ENCODE results near the gene KRT6B.
"Not testable (repeated sequence)": the region's sequence is repeated elsewhere in the genome, so short reads cannot be mapped to it uniquely, and the experiment has no call there.

The KRT6B gene

DNA sequence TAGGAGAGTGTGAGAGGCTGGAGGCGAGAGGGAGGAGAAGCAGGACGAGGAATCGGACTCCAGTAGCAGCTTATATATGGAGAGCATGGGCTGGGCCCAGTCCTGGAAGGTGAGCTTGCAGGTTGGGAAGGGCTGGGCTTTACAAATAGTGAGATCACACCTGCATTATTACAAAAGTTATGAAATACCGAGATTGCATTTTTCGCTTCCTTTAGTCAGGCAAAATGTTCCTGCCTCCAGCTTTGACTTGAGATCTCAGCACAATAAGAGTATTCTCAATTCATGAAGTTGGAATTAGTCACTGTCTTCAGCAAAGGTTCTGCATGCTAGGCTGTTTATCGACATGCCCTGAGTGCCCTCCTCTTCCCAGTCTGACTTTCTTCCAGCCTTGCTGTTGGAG, at the start of gene KRT6B:
Gene KRT6B (minus strand): TSS at position 46 of the 400 bp plus-strand sequence. CDS start 68 bp downstream, outside the sequence.
- no peak for ATAC-seq

DNA sequence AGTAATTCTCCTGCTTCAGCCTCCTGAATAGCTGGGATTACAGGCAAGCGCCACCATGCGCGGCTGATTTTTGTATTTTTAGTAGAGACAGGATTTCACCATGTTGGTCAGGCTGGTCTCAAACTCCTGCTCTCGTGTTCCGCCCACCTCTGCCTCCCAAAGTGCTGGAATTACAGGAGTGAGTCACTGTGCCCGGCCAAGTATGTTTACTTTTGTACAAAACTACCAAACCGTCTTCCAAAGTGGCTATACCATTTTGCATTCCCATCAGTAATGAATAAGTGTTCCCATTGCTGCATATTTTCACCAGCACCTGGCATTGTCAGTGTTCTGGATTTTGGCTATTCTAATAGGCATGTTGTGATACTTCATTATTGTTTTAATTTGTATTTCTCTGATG, 49.5 kb upstream of the KRT6B start:
- ATAC-seq, result no peak

DNA sequence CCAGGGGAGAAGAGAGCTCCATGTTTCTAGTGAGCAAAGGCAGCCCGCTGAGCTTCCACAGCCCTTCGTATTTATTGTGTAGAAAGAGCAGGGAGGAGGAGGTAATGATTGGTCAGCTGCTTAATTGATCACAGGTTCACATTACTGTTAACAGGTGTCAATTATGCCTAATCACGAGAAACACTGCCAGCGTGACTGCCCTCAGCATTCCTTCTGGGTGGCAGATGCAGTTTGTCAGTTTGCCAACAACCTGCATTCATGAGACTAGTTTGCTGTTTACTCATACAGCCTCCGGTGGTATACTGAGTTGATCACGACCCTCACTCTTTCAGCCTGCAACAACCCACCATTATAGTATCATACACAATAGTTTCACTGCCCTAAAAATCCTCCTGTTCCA, 48.6 kb upstream of the KRT6B start:
- not testable (repeated sequence) for ATAC-seq

DNA sequence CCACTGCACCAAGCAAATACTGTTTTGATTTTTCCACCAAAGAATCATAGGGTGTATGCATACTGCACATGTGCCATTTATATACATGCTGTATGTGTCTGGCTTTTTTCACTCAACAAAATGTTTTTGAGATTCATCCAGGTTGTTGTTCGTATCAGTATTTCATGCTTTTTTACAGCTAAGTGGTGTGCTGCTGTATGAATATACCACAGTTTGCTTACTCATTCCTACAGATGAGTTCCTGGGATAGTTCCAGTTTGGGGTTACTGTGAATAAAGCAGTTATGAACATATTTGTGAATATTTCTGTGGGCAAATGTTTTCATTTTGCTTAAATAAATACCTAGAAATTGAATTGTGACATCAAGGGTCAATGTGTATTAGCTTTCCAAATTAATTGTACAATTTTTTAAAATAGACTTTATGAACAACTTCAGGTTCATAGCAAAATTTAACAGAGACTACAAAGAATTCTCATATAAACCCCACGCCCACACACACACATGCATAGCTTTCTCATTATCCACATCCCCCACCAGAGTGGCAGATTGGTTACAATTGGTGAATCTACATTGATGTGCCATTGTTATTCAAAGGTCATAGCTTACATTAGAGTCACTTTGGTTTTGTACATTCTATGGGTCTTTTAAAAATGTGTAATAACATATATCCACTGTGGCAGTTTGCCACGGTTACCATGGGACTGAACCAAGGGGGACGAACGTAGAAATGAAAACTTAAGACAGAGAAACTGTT, 48.0 kb upstream of the KRT6B start:
- no peak for ATAC-seq

DNA sequence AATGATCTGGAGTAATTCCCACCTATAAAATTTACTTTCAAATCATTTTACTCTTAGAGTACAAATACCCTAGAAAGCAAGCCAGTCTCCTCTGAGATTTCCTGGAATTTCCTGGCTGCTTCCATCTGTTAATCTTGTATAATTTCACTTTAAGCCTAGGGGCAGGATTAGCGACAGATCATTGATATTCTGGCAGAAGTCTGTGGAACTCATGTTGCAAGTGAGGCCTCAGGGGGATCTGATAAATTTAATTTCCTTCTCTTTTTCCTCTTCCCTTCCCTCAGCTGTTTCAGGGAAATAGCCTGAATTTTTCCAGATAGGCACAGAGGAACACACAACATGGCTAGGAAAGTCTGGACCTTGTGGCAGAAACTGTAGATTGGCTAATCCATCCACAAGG, 47.0 kb upstream of the KRT6B start:
- no peak for ATAC-seq

DNA sequence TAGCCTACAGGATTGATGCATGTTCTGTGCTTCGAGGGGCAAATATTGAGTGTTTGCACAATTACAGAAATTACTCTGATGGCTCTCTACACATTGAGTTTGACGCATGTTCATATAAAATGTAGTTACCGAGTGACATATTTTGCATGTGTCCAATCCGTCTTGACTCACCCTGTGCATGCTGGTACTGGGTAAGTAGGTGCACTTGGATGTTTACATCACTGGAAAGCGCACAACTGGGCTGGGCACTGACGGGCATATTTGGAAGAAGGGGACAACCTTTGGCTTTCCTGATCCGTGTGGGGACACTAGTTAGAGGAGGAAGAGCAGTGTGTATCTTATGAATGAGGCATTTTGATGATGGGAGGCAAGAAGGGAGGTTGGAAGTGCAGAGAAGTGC, 46.0 kb upstream of the KRT6B start:
- ATAC-seq, result no peak

DNA sequence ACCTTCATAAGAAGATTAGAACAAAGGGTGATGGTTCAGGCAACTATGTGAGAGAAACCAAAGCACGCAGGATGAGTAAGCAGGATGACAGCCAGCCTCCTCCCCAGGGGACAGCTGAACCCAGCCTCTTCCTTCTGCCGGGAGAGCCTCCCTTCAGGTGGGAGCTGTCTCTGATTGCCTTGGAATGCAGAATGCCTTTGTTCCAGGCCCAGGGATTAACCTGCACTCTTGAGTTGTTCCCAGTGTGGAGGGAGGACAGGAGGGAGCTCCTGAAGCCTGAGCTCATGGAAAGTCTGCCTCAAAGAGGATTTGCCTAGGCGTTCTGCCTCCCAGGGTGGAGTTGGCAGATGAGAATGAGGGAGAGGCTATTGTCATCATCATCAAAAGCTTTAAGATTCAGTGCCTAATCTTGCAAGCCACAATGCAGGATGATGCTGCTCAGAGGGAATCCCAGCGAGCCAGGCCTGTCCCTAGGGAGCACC, 44.7 kb upstream of the KRT6B start:
- no peak for ATAC-seq

DNA sequence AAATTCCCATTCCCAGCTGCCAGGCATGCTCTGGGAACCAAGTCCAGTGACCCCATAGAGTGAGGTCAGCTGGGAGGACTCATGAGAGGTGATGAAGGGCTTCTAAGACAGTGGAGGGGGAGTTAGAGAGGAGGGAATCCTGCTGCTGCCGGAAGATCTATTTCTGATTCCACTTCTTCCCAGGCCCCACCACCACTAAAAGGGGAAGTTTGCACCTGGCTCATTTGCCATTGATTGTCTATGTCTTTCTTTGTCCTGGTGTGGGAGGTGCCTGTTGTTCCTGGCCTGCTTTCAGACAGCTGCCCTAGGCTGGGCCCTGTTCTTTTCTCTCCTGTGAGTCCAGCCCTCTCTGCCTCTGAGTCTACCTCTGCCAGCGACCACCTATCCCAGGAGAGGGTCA, 44.1 kb upstream of the KRT6B start:
- no peak for ATAC-seq

DNA sequence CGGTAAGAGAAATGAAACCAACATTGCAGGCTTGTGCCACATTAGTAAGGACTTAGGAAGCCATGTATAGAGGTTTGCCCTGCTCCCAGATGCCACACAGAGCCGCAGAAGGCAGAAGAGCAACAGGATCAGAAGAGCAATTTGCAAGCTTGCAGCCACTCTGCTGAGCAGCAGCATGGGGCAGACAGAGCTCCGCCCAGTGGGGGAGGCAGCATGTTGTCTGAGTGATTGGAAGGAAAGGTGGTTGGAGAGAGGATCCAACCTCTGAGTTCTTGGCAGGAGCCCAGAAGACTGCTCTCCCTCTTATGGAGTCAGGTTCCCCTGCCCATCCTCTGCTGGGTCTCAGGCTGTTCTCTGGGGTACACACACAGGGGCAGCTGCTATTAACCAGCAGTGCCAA, 43.4 kb upstream of the KRT6B start:
- no peak for ATAC-seq

DNA sequence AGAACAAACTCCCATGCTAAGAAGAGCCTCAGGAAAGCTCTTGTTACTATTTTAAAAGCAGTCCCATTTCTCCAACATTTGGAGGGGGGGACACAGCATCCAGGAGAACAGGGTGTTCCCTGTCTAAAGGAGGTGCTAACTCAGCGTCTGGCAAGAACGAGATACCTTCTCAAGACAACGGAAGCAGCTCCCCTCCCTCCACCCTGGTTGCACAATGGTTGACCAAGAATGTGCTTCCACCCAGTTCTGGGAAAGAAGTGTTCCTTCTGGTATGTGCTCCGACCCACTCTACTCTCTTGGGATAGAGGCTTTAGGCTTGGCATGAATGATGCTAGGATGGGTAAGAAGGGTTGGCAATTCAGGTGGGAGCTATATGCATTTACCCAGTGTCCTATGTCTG, 42.6 kb upstream of the KRT6B start:
- no peak for ATAC-seq

DNA sequence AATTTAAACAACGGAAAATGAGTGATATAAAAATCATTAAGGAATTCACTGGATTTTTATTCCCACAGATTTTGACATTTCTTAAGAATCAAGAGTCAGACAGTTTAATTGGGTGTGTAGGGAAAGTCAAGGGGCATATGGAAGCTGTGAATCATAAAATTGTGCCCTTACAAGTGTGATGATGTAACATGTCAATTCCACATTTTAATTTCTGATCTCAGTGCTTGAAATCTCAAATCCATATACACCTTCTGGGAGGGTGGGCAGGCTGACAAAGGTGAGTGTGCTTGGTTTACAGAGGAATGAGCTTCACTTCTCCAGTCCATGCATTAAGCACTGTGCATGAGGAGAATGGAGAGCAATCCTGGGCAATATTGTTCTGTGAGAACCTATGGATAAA, 42.2 kb upstream of the KRT6B start:
- no peak for ATAC-seq

DNA sequence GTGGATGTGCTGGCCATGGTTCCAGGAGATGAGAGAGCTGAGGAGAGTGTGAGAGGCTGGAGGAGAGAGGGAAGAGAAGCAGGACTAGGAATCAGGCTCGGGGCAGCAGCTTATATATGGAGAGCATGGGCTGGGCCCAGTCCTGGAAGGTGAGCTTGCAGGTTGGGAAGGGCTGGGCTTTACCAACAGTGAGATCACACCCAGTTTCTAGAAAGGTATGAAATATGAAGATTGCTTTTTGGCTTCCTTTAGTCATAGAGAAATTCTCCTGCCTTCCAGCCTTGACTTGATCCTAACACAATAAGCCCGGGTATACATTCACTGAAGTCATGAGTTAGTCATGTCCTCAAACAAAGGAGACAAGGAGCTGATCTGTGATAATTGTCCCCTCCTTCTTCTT, 41.2 kb upstream of the KRT6B start, which contains the start of gene KRT6A:
Gene KRT6A (minus strand): TSS at position 86 of the 400 bp plus-strand sequence. CDS start 69 bp downstream, at position 17.
- ATAC-seq, result no peak

DNA sequence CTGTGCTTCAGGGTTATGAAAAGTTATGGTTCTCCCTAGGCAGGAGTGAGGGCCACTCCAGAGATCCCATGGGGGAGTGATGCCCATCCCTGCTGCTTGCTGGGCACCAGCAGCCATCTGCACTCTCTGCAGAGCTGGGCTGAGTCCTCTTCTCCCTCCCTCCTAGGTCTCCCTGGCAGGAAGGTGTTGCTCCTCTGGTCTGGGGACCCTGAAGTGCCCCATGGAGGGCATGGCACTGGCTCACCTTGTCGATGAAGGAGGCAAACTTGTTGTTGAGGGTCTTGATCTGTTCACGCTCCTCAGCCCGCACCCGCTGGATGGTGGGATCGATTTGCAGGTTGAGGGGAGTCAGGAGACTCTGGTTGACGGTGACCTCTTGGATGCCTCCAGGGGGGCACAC, 40.5 kb upstream of the KRT6B start:
- not testable (repeated sequence) for ATAC-seq

DNA sequence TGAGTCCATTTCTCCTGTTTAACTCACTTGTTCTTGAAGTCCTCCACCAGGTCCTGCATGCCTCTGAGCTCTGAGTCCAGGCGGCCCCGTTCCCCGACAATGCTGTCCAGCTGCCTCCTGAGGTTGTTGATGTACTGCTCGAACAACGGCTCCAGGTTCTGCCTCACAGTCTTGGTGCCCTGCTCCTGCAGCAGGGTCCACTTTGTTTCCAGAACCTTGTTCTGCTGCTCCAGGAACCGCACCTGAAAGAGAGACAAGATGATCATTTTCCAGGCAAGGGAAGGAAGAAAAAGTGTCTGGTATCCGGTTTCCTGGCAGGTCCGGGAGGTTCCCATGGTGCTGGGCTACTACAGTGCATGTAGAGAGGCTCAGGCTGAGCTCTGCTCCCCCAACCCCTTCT, 39.5 kb upstream of the KRT6B start:
- ATAC-seq, result not testable (repeated sequence)

DNA sequence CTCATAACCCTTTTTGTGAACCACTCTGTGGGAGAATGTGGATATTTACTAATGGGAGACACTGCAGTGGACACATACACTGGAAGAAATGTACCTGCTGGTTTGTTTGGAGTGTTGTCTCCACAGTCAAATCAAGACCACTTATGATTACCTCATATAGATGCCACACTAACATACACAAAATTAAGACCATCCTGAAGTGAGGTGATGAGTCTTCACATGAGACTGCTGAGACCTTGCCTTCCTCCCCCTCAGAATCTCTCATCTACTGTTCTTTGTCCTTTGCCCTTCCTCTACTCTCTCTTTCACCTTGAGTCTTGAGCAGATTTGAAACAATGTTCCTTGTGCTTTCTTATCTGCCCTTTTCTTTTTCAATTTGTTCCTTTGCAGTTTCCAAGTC, 36.8 kb upstream of the KRT6B start:
- no peak for ATAC-seq

DNA sequence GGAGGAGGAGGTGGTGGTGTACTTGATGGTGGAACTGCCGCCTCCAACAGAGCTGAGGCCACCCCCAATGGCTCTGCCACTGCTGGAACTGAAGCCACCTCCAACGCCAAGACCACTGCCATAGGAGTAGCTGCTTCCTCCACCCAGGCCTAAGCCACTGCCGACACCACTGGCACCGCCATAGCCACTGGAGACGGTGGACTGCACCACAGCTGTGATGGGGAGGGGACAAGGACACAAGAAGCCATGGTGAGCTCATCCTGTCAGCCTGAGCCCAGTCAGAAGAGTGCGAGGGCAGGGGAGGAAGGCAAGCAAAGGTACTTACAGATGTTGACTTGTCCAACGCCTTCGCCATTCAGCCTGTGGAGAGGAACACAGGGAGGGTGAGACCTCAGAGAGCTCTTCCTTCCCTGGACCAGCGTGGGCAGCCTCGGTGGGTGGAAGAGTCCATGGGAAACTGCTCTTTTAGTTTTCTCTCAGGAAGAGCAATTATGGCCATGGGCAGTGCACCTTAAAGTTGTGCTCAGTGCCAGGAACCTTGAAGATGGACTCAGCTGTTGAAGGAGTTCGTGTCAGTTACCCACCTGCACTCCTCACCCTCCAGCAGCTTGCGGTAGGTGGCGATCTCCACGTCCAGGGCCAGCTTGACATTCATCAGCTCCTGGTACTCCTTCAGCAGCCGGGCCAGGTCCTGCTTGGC, 35.9 kb upstream of the KRT6B start:
- ATAC-seq, result not testable (repeated sequence)

DNA sequence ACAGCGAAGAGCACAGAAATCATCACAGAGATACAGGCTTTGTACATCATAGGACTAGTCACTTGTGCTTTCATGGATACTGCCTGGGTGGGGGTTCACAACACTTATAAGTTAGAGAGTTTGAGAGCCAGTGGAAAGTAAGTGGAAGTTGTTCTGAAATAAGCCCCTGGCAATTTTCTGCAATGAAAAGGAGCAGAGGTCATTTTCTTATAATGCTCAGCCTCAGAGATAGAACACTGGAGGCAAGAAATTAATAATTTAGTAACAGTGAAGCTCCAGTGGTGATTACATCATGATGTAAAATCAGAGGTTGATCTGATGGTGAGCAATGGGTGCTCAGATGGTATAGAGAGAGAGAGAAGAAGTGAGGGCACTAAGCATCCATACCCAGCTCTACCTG, 35.3 kb upstream of the KRT6B start:
- no peak for ATAC-seq

DNA sequence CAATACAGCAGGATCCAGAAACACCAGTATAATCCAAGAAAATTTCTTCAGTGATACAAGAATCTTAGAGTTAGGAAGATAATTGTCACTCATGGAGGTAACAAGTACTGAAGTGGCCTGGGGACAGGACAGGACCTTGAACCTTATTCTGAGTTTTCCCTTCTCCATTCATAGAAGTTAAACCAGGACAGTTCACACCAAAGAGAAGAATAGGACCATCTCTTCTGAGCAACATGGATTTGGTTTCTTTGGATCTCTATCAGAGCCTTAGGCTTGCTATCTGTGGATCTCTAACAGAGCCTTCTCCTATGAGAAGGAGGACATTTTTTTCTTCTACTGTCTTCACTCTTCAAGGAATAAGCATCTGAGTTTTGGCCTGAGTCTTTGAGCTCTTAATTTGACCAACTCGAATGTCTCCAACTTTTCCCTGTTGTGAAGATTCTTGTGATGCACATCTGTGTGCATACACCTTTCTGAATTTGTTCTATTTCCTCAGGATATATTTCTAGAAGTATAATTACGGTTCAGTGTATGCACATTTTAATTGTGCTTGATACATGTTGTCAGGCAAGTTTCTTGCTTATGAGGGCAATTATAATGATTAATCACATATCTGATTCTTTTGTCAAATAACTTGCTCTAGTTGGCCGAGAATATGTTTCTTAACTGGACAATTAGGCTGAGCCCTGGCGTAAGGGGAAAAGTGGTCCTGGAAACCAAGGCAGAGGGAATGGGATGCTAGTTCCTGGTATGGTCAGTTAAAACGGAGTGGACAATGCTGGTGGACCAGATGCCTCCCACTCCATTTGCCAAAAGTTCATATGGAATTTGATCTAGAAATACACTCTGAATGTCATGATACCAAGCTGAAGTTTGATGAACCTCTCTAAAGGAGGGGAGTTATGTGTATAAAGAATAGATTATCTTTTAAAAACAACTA, 34.5 kb upstream of the KRT6B start:
- ATAC-seq, result no peak

DNA sequence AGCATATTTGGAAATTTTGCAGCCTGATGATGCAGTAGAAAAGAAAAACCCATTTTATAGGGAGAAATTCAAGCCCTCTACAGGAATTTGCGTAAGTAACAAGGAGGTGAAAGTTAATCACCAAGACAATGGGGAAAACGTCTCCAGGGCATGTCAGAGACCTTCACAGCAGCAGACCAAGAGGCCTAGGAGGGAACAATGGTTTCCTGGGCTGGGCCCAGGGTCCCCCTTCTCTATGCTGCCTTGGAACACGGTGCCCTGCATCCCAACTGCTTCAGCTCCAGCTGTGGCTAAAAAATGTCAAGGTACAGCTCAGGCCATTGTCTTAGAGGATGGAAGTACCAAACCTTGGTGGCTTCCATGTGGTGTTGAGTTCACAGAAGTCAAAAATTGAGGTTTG, 28.1 kb upstream of the KRT6B start:
- no peak for ATAC-seq

DNA sequence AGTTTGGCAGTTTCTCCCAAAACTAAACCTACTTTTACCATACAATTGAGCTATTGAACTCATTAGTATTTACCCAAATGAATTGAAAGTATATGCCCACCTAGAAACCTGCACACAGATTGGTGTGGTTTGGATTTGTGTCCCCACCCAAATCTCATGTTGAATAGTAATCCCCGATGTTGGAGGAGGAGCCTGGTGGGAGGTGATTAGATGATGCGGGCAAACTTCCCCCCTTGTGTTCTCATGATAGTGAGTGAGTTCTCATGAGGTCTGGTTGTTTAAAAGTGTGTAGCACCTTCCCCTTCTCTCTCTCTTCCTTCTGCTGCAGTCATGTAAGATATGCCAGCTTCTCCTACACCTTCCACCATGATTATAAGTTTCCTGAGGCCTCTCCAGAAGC, 25.7 kb upstream of the KRT6B start:
- ATAC-seq, result no peak

DNA sequence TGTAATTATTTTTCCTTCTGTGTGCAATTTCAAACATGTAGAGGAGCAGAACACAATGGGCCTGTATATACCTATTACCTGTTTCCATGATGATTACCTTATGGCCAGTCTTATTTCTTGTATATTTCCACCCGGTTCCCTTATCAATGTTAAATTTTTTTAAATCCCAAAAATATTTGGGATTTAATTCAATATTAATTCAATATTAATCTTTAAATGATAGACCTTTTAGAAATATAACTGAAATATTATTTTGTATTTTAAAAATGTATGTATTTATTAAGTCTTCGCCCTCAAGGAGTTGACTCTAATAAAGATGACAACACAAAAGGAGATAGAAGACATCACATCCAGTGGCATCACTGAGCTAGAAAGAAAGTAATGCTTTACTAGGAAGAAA, 22.3 kb upstream of the KRT6B start:
- ATAC-seq, result no peak

DNA sequence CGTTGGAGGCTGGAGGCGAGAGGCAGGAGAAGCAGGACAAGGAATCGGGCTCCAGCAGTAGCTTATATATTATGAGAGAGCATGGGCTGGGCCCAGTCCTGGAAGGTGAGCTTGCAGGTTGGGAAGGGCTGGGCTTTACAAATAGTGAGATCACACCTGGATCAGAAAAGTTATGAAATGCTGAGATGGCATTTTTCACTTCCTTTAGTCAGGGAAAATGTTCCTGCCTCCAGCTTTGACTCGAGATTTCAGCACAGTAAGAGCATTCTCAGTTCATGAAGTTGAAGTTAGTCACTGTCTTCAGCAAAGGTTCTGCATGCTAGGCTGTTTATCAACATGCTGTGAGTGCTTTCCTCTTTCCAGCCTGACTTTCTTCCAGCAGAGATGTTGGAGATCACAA, 21.8 kb upstream of the KRT6B start, which contains the start of gene KRT6C:
Gene KRT6C (minus strand): TSS at position 38 of the 400 bp plus-strand sequence. CDS start 68 bp downstream, outside the sequence.
- no peak for ATAC-seq

DNA sequence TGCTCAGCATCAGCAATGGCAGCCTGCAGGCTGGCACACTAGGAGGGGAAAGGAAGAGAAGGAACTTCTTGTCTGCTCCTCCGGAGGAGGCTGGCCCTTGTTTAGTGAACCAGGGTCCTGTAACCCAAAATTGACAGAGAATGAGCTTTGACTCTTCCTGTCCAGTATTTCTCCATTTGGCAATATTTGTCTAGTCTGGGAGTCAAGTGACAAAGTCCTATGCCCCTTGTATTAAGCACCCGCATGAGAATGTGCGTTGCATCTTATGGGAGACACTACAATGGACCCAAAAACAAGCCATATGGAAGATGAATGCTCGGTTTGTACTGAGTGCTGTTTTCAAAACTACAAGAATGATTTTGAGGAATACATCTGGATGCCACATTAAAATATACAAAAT, 17.9 kb upstream of the KRT6B start:
- no peak for ATAC-seq

Data from activated CD4-positive, CD25-positive, alpha-beta regulatory T cell treated with anti-CD3 and anti-CD28 coated beads, Interleukin-2, amount 50 U/mL, for 24 hours (primary cell).